Loucy (cell line): ENCODE results near the gene PSMF1.

ENCODE experiments used
- H2AFZ ChIP-seq: fragments of 200-600 bp; sonication (generic); 2 replicates; pipeline ENCODE4 v1.6.0; 2016; ENCODE audit warnings: antibody characterized with exemption, mild to moderate bottlenecking, low read length, moderate library complexity
- H3F3A ChIP-seq: fragments of 200-600 bp; 2 replicates; pipeline ENCODE4 v1.6.0; 2016; ENCODE audit warnings: antibody characterized with exemption, low read depth, mild to moderate bottlenecking
- H3K27me3 ChIP-seq: fragments of 200-600 bp; sonication (generic); 2 replicates; pipeline ENCODE4 v1.6.1; 2014; ENCODE audit warnings: low read length, mild to moderate bottlenecking; ENCODE audit not compliant: insufficient read depth, poor library complexity, severe bottlenecking
- H3K36me3 ChIP-seq: fragments of 200-600 bp; sonication (generic); 2 replicates; pipeline ENCODE4 v1.6.1; 2016; ENCODE audit warnings: low read length; ENCODE audit not compliant: insufficient read depth
- H3K4me1 ChIP-seq: fragments of 200-600 bp; sonication (generic); 2 replicates; pipeline ENCODE4 v1.5.1; 2014; ENCODE audit warnings: low read length, mild to moderate bottlenecking; ENCODE audit not compliant: insufficient read depth, poor library complexity, severe bottlenecking
- H3K4me2 ChIP-seq: fragments of 200-600 bp; sonication (generic); 2 replicates; pipeline ENCODE4 v1.6.0; 2014; ENCODE audit warnings: antibody characterized with exemption, low read length, low read depth, mild to moderate bottlenecking; ENCODE audit not compliant: poor library complexity, severe bottlenecking
- H3K4me3 ChIP-seq: fragments of 200-600 bp; sonication (generic); 2 replicates; pipeline ENCODE4 v1.5.1; 2014; ENCODE audit warnings: low read length, mild to moderate bottlenecking, mixed read lengths; ENCODE audit not compliant: poor library complexity, severe bottlenecking
- H3K79me2 ChIP-seq: fragments of 200-600 bp; sonication (generic); 2 replicates; pipeline ENCODE4 v1.6.1; 2014; ENCODE audit warnings: low read length; ENCODE audit not compliant: insufficient read depth
- H3K9ac ChIP-seq: fragments of 200-600 bp; sonication (generic); 2 replicates; pipeline ENCODE4 v1.6.0; 2014; ENCODE audit warnings: mild to moderate bottlenecking, low read depth, low read length, moderate library complexity; ENCODE audit not compliant: poor library complexity, severe bottlenecking
- H3K9me2 ChIP-seq: fragments of 200-600 bp; sonication (generic); replicated peaks from 2 replicates; pipeline ENCODE4 v1.6.1; 2016; ENCODE audit warnings: low read depth, low read length, mixed read lengths
- H3K9me3 ChIP-seq: fragments of 200-600 bp; sonication (generic); 2 replicates; pipeline ENCODE4 v1.6.1; 2014; ENCODE audit warnings: mild to moderate bottlenecking, antibody characterized with exemption, low read length, low read depth; ENCODE audit not compliant: insufficient read depth
- H4K20me1 ChIP-seq: fragments of 200-600 bp; sonication (generic); 2 replicates; pipeline ENCODE4 v1.6.0; 2014; ENCODE audit warnings: antibody characterized with exemption, low read length, mild to moderate bottlenecking; ENCODE audit not compliant: insufficient read depth, poor library complexity, severe bottlenecking
- CTCF ChIP-seq: fragments of 200-600 bp; sonication (generic); conservative IDR thresholded peaks from 2 replicates; pipeline ENCODE4 v1.5.1; 2014; ENCODE audit warnings: mild to moderate bottlenecking, antibody characterized with exemption, low read length
- EZH2phosphoT487 ChIP-seq: fragments of 200-600 bp; IDR thresholded peaks from 2 replicates; pipeline ENCODE4 v1.6.1; 2018; ENCODE audit warnings: antibody characterized with exemption, mild to moderate bottlenecking, moderate library complexity, borderline replicate concordance

The PSMF1 gene

GRCh38 chr20:1210501-1210900, 92.1 kb downstream of the PSMF1 start:
- no peak overlapping the region for H3K4me3 ChIP-seq
- H3K36me3 ChIP-seq: no peaks in the 10 kb centered on the region
- no peaks in the 10 kb centered on the region for H3K79me2 ChIP-seq
- no peak overlapping the region for H2AFZ ChIP-seq
- TF ChIP-seq EZH2phosphoT487 (no peak), CTCF (no peak)
- no peaks in the 10 kb centered on the region for H3F3A ChIP-seq
- H3K4me2 ChIP-seq: no peak overlapping the region
- H3K9me3 ChIP-seq: no peaks in the 10 kb centered on the region
- no peaks in the 10 kb centered on the region for H4K20me1 ChIP-seq
- H3K4me1 ChIP-seq: no peaks in the 10 kb centered on the region
- no peak overlapping the region for H3K9ac ChIP-seq
- no peaks in the 10 kb centered on the region for H3K9me2 ChIP-seq
- no peaks in the 10 kb centered on the region for H3K27me3 ChIP-seq

GRCh38 chr20:1212023-1212422, 93.6 kb downstream of the PSMF1 start:
- no peaks in the 10 kb centered on the region for H3K79me2 ChIP-seq
- H2AFZ ChIP-seq: 0 out of 2 replicates have a peak overlapping the region, but pooled peaks have one; percentile 87
- no peaks in the 10 kb centered on the region for H3K27me3 ChIP-seq

GRCh38 chr20:1212607-1213396, 94.4 kb downstream of the PSMF1 start:
- H3K4me2 ChIP-seq: peak overlapping the region; percentile 24
- no peaks in the 10 kb centered on the region for H3K36me3 ChIP-seq
- H2AFZ ChIP-seq: peak overlapping the region; percentile 87

More at GRCh38 chr20:1212023-1212422, 93.6 kb downstream of the PSMF1 start:
- H3K9ac ChIP-seq: no peak overlapping the region
- H3K36me3 ChIP-seq: no peaks in the 10 kb centered on the region
- no peak for TF ChIP-seq CTCF
- no peak for TF ChIP-seq EZH2phosphoT487
- H3K4me2 ChIP-seq: no peak overlapping the region
- no peaks in the 10 kb centered on the region for H4K20me1 ChIP-seq
- H3K4me1 ChIP-seq: no peaks in the 10 kb centered on the region
- H3K4me3 ChIP-seq: no peak overlapping the region
- no peaks in the 10 kb centered on the region for H3F3A ChIP-seq
- H3K9me2 ChIP-seq: no peaks in the 10 kb centered on the region
- H3K9me3 ChIP-seq: no peaks in the 10 kb centered on the region

More at GRCh38 chr20:1212607-1213396, 94.4 kb downstream of the PSMF1 start:
- H3F3A ChIP-seq: no peaks in the 10 kb centered on the region
- no peaks in the 10 kb centered on the region for H4K20me1 ChIP-seq
- H3K27me3 ChIP-seq: no peaks in the 10 kb centered on the region
- no peaks in the 10 kb centered on the region for H3K9me2 ChIP-seq
- H3K4me1 ChIP-seq: no peaks in the 10 kb centered on the region
- no peaks in the 10 kb centered on the region for H3K79me2 ChIP-seq
- no peak overlapping the region for H3K4me3 ChIP-seq
- no peak overlapping the region for H3K9ac ChIP-seq
- TF ChIP-seq EZH2phosphoT487 (no peak), CTCF (peak; percentile 81)
- no peaks in the 10 kb centered on the region for H3K9me3 ChIP-seq
